NB4 (cell line): Measurements from ENCODE around the gene NEURL2.

ENCODE experiments used
- DNase-seq: peaks from one replicate; pipeline ENCODE4 v3.0.0; 2010; ENCODE audit warnings: low read depth
- H3K4me3 ChIP-seq: one replicate; pipeline ENCODE4 v1.5.1; 2011; ENCODE audit warnings: mild to moderate bottlenecking, low read depth, low read length, moderate library complexity
- MAX ChIP-seq: IDR thresholded peaks from 2 replicates; pipeline ENCODE4 v1.6.1; 2011; ENCODE audit warnings: low read depth, low read length
- MYC ChIP-seq: IDR thresholded peaks from 2 replicates; pipeline ENCODE4 v1.6.1; 2011; ENCODE audit warnings: low read depth, low read length
- POLR2A ChIP-seq: IDR thresholded peaks from 2 replicates; pipeline ENCODE4 v1.6.1; 2011; ENCODE audit warnings: mild to moderate bottlenecking; ENCODE audit not compliant: insufficient read length; ENCODE audit errors: extremely low read depth
- TF ChIP-seq, protein P1 (sequence below): IDR thresholded peaks from one replicate; pipeline ENCODE4 v1.5.1; 2012; ENCODE audit warnings: low read depth, low read length

NEURL2 gene

DNA sequence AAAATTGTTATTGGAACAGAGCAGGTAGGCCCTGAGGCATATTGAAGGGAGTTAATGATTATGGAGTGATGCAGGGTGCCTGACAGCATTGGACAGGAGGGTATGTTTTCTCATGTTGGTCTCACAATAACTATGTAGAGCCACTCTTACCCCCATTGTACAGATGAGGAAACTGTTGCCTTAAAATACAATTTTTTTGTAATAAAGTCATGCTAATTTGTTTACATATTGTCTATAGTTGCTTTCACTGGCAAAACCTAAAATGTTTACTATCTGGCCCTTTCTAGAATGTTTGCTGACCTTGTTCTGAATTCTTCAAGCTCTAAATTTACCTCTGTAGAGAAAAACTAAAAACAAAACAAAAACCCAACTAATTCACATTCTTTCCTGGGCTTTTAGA, 39.5 kb downstream of the NEURL2 start:
- TF ChIP-seq POLR2A = no peak
- TF ChIP-seq MYC = no peak
- TF ChIP-seq, protein P1, sequence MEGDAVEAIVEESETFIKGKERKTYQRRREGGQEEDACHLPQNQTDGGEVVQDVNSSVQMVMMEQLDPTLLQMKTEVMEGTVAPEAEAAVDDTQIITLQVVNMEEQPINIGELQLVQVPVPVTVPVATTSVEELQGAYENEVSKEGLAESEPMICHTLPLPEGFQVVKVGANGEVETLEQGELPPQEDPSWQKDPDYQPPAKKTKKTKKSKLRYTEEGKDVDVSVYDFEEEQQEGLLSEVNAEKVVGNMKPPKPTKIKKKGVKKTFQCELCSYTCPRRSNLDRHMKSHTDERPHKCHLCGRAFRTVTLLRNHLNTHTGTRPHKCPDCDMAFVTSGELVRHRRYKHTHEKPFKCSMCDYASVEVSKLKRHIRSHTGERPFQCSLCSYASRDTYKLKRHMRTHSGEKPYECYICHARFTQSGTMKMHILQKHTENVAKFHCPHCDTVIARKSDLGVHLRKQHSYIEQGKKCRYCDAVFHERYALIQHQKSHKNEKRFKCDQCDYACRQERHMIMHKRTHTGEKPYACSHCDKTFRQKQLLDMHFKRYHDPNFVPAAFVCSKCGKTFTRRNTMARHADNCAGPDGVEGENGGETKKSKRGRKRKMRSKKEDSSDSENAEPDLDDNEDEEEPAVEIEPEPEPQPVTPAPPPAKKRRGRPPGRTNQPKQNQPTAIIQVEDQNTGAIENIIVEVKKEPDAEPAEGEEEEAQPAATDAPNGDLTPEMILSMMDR = no peak
- DNase-seq = no peak
- no peak overlapping the region for H3K4me3 ChIP-seq

DNA sequence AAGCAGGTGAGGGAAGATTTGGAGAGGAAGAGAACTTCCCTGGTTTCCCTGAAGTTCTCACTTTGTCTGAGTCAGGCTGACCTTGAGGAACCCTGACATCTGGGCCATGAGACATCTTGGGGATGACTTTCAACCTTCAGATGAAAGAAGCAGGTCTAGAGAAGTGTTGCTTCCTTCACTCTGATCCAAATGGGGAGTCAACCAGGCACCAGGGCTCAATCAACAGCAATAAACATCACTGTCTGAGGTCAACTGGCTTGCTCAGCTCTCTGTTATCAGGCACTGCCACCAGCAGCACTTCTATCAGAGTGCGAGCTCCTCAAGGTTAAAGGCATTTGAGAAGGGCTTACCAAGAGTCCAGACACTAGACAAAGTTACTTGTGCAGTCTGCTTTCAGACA, 40.1 kb downstream of the NEURL2 start:
- H3K4me3 ChIP-seq = no peak overlapping the region
- DNase-seq = no peak
- no peak for TF ChIP-seq MAX
- TF ChIP-seq MYC = no peak
- no peak for TF ChIP-seq POLR2A
- TF ChIP-seq, protein P1 = no peak

- DNase-seq = no peak
- TF ChIP-seq POLR2A (no peak), MYC (no peak)
- H3K4me3 ChIP-seq = no peak overlapping the region
Observed at GRCh38 chr20:45850238-45850637, 40.8 kb downstream of the NEURL2 start.

DNA sequence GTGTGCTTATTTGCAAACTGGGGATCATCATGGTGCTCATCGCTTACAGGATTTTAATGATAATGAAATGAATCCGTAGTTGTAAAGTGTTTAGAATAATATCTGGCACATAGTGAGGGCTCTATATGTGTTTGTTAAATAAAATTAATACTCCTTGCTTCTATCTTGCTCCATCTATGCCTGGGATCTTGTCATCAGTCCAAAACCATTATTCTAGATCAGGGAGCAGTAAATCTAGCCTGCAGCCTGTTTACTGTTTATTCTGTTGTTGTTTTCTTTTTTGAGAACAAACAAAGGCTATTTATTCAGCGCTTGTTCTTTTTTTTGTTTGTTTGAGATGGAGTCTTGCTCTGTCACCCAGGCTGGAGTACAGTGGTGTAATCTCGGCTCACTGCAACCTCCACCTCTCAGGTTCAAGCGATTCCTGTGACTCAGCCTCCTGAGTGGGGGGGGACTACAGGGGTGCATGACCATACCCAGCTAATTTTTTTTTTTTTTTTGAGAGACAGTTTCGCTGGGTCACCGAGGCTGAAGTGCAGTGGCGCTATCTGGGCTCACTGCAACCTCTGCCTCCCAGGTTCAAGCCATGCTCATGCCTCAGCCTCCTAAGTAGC, 41.9 kb downstream of the NEURL2 start:
- no peak for DNase-seq
- TF ChIP-seq, protein P1 = no peak
- no peak for TF ChIP-seq MYC
- no peak for TF ChIP-seq MAX
- no peak for TF ChIP-seq POLR2A

GRCh38 chr20:45848421-45848820, 42.6 kb downstream of the NEURL2 start:
- no peak overlapping the region for H3K4me3 ChIP-seq
- no peak for DNase-seq
- TF ChIP-seq MAX = no peak
- no peak for TF ChIP-seq POLR2A
- no peak for TF ChIP-seq MYC
- TF ChIP-seq, protein P1 = no peak

More for the DNA sequence above, 41.9 kb downstream of the NEURL2 start:
- H3K4me3 ChIP-seq = no peak overlapping the region

GRCh38 chr20:45845452-45845851, 45.6 kb downstream of the NEURL2 start:
- TF ChIP-seq MAX = no peak
- no peak for DNase-seq
- H3K4me3 ChIP-seq = no peak overlapping the region

- no peak for TF ChIP-seq MYC
- no peak for TF ChIP-seq MAX
- no peak for TF ChIP-seq POLR2A
- TF ChIP-seq, protein P1 = no peak
- no peak for DNase-seq
- H3K4me3 ChIP-seq = no peak overlapping the region
Observed at GRCh38 chr20:45843506-45843905, 47.5 kb downstream of the NEURL2 start.
